Spleen (tissue), 11 donors: Measurements from ENCODE around the gene RRP36. TPM values are rescaled to one million over a fixed set of nuclear protein-coding genes. Genes with fewer than 3 reads are reported as not detected.
"Not testable (repeated sequence)": the region's sequence is repeated elsewhere in the genome, so short reads cannot be mapped to it uniquely, and the experiment has no call there.

ENCODE experiments used
- DNase-seq: peaks from one replicate; pipeline ENCODE4 v3.0.0-alpha.2; 2020
- H3K27ac ChIP-seq, 8 donors: fragments of 200-600 bp; sonication (generic) in 7 of 8; 1 replicate in 4 of 8; 2 replicates in 4 of 8; pipeline versions ENCODE4 v1.5.0 to v1.8.0; 2016 to 2021; ENCODE audit warnings: inconsistent platforms in 4 of 8, mild to moderate bottlenecking in 4 of 8, moderate library complexity in 1 of 8
- H3K27me3 ChIP-seq, 7 donors: fragments of 200-600 bp; sonication (generic) in 6 of 7; replicated peaks in 1 of 7; 1 replicate in 4 of 7; 2 replicates in 3 of 7; pipeline versions ENCODE4 v1.5.0 to v1.8.0; 2016 to 2021; ENCODE audit warnings: inconsistent platforms in 3 of 7, mild to moderate bottlenecking in 1 of 7
- H3K36me3 ChIP-seq, 6 donors: fragments of 200-600 bp; sonication (generic) in 5 of 6; 1 replicate in 4 of 6; 2 replicates in 2 of 6; pipeline versions ENCODE4 v1.5.0 to v1.8.0; 2016 to 2021; ENCODE audit warnings: inconsistent platforms in 2 of 6
- H3K4me1 ChIP-seq, 6 donors: fragments of 200-600 bp; sonication (generic) in 5 of 6; 1 replicate in 3 of 6; 2 replicates in 3 of 6; pipeline versions ENCODE4 v1.5.0 to v1.8.0; 2016 to 2021; ENCODE audit warnings: inconsistent platforms in 3 of 6
- H3K4me3 ChIP-seq, 8 donors: fragments of 200-600 bp; sonication (generic) in 7 of 8; 1 replicate in 4 of 8; 2 replicates in 4 of 8; pipeline versions ENCODE4 v1.5.0 to v1.8.0; 2016 to 2021; ENCODE audit warnings: inconsistent platforms in 4 of 8, mild to moderate bottlenecking in 4 of 8, moderate library complexity in 2 of 8
- H3K9me3 ChIP-seq, 8 donors: fragments of 200-600 bp; sonication (generic) in 7 of 8; 1 replicate in 4 of 8; 2 replicates in 4 of 8; pipeline versions ENCODE4 v1.5.0 to v1.8.0; 2016 to 2021; ENCODE audit warnings: inconsistent platforms in 4 of 8
- POLR2A ChIP-seq, 3 donors: fragments of 450-650 bp; IDR thresholded peaks; one replicate each; pipeline ENCODE4 v1.5.1; 2017; ENCODE audit warnings: antibody characterized with exemption in 3 of 3, mild to moderate bottlenecking in 1 of 3
- POLR2AphosphoS5 ChIP-seq, 3 donors: sonication (generic); formaldehyde crosslinking; IDR thresholded peaks; one replicate each; pipeline ENCODE4 v1.5.1; 2017; ENCODE audit warnings: antibody characterized with exemption in 3 of 3
- WGBS, 5 donors: extraction: QIAGEN DNeasy Blood & Tissue Kit in 3 of 5; methylation state at CpG; one replicate each; pipeline versions ENCODE4 v1.1.5 to v1.1.7; 2013 to 2018; 5-methylcytosine and 5-hydroxymethylcytosine counted together
- intact Hi-C: fragments of 100-400 bp; cut with DNase I; formaldehyde crosslinking; loops from one replicate; pipeline ENCODE4 v1.15.0; 2023; ENCODE audit warnings: low total_unique reads
- polyA plus RNA-seq, 3 donors: library from polyadenylated mRNA; stranded (reverse); fragments of 200-250 nt; gene quantifications; one replicate each; pipeline ENCODE4 v1.2.1, GENCODE V29; 2013
- total RNA-seq, 7 donors: library from RNA; depleted of rRNA in 3 of 7; stranded (reverse); fragments of >200 nt in 3 of 7; fragmentation: NEBNext Ultra II Directional in 4 of 7; extraction: Animal tissue kit (Norgen Biotek cat#: 25700) in 4 of 7; gene quantifications; one replicate each; pipeline versions ENCODE4 v1.1.0 to v1.2.1, GENCODE V29; 2016 to 2021
- TF ChIP-seq, protein P1 (sequence below), 11 experiments: fragments of 200-600 bp in 7 of 11; fragments of 450-650 bp in 4 of 11; sonication (generic) in 4 of 11; IDR thresholded peaks in 8 of 11; conservative IDR thresholded peaks in 3 of 11; 1 replicate in 7 of 11; 2 replicates in 4 of 11; pipeline versions ENCODE4 v1.4.0 to v1.8.0; 2016 to 2021; ENCODE audit warnings: antibody characterized with exemption in 11 of 11, inconsistent platforms in 4 of 11, mild to moderate bottlenecking in 1 of 11
- donor health status: healthy with polysubstance abuse.
- donor health status: DM: no; HTN: no; CAD: no; lungs with moderate emphysema.
- donor health status: DM: no; HTN: no; CAD: no.
- donor health status: Bipolar disorder and iron deficiency.
- donor health status: healthy.
- donor health status: DM: no; HTN: no; CAD: no.
- donor health status: DM: yes; HTN: yes; CAD: no.

The RRP36 gene
- total and polyA plus RNA-seq, 10 donors: 32.0 to 63.4 (median 39.6) TPM

- Histone ChIP-seq H3K4me3 (no peak overlapping the region), H3K27me3 (no peaks in the 10 kb centered on the region), H3K4me1 (peaks cover 22 to 48% (median 36%) of the 10 kb centered on the region in 6 donors), H3K27ac (no peak overlapping the region), H3K36me3 (peaks cover 0 to 45% (median 11%) of the 10 kb centered on the region in 6 donors), H3K9me3 (no peaks in the 10 kb centered on the region)
- intact Hi-C loops: no loop called here
- 61 to 100% (median 80%) methylated on average over 1 of the region's 1 CpG for WGBS, 5 donors
- TF ChIP-seq, protein P1, sequence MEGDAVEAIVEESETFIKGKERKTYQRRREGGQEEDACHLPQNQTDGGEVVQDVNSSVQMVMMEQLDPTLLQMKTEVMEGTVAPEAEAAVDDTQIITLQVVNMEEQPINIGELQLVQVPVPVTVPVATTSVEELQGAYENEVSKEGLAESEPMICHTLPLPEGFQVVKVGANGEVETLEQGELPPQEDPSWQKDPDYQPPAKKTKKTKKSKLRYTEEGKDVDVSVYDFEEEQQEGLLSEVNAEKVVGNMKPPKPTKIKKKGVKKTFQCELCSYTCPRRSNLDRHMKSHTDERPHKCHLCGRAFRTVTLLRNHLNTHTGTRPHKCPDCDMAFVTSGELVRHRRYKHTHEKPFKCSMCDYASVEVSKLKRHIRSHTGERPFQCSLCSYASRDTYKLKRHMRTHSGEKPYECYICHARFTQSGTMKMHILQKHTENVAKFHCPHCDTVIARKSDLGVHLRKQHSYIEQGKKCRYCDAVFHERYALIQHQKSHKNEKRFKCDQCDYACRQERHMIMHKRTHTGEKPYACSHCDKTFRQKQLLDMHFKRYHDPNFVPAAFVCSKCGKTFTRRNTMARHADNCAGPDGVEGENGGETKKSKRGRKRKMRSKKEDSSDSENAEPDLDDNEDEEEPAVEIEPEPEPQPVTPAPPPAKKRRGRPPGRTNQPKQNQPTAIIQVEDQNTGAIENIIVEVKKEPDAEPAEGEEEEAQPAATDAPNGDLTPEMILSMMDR (IDR thresholded peaks at IDR 0.05 in 8 of 11, conservative IDR thresholded peaks at IDR 0.05 in 3 of 11): no peak
- no peak for TF ChIP-seq POLR2A (IDR thresholded peaks at IDR 0.05)
- no peak for TF ChIP-seq POLR2AphosphoS5 (IDR thresholded peaks at IDR 0.05)
- no peak for DNase-seq
Observed at GRCh38 chr6:42988486-42989020, 32.9 kb upstream of the RRP36 start.

DNA sequence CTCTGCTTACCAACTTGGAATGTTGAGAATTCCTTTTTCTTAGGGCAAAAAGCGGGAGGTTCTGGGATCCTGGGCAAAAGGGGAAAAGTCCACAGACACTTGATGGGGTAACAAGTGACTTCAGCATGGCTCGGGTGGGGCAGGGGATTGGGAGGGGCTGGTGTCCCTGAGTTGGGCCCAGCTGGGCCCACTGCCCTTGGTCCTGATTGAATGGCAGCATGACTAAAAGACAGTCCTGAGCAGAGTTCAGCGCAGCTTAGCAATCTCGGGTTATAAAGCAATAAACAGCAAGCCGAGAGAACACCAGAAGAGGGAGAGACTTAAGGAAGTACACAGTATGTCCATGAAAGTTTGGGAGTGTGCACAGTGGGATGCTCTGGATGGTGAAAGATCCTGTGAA, 31.5 kb upstream of the RRP36 start:
- TF ChIP-seq, protein P1 (IDR thresholded peaks at IDR 0.05 in 8 of 11, conservative IDR thresholded peaks at IDR 0.05 in 3 of 11): no peak
- Histone ChIP-seq H3K4me1 (peaks cover 18 to 40% (median 27%) of the 10 kb centered on the region in 6 donors), H3K27ac (no peak overlapping the region), H3K27me3 (no peaks in the 10 kb centered on the region), H3K9me3 (no peaks in the 10 kb centered on the region), H3K36me3 (peaks cover 0 to 53% (median 11%) of the 10 kb centered on the region in 6 donors), H3K4me3 (no peak overlapping the region)
- no peak for DNase-seq
- intact Hi-C loops: no loop called here
- WGBS, 5 donors: 82 to 93% (median 91%) methylated on average over 5 of the region's 5 CpGs

GRCh38 chr6:42993445-42993844, 28.0 kb upstream of the RRP36 start:
- Histone ChIP-seq H3K27ac (no peak overlapping the region), H3K4me3 (no peak overlapping the region), H3K27me3 (no peaks in the 10 kb centered on the region), H3K9me3 (no peaks in the 10 kb centered on the region), H3K36me3 (peaks cover 0 to 53% (median 11%) of the 10 kb centered on the region in 6 donors), H3K4me1 (peaks cover 0 to 4% (median 0%) of the 10 kb centered on the region in 6 donors)
- intact Hi-C loops: no loop called here
- DNase-seq: no peak
- TF ChIP-seq, protein P1 (IDR thresholded peaks at IDR 0.05 in 8 of 11, conservative IDR thresholded peaks at IDR 0.05 in 3 of 11): no peak
- TF ChIP-seq POLR2A (IDR thresholded peaks at IDR 0.05) (no peak), POLR2AphosphoS5 (IDR thresholded peaks at IDR 0.05) (no peak)
- 86 to 98% (median 92%) methylated on average over 2 of the region's 2 CpGs for WGBS, 5 donors

DNA sequence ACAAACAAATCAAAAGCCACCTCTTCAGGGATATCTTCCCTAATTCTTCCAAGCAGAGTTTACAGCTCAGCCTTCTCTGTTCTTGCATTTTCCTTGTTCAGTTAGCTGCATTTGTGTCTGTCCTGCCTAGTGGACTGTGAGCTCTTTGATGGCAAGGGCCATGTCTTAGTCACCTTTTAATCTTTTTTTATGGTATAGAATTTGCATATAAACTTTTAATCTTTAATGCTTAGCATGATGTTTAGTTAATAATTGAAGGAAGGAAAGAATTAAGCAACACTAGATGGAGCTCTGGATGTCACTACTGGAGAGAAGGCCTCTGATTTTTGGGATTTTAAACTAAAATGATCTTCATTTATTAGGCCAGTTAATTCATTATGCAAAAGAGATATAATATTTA, 24.9 kb upstream of the RRP36 start:
- H3K36me3 ChIP-seq: peaks cover 0 to 40% (median 2%) of the 10 kb centered on the region in 6 donors
- no peaks in the 10 kb centered on the region for H3K4me1 ChIP-seq
- TF ChIP-seq, protein P1 (IDR thresholded peaks at IDR 0.05 in 8 of 11, conservative IDR thresholded peaks at IDR 0.05 in 3 of 11): no peak
- TF ChIP-seq POLR2AphosphoS5 (IDR thresholded peaks at IDR 0.05) (no peak), POLR2A (IDR thresholded peaks at IDR 0.05) (no peak)
- no peaks in the 10 kb centered on the region for H3K9me3 ChIP-seq
- no peaks in the 10 kb centered on the region for H3K27me3 ChIP-seq
- H3K4me3 ChIP-seq: no peak overlapping the region
- no peak overlapping the region for H3K27ac ChIP-seq
- intact Hi-C loops: no loop called here
- DNase-seq: no peak

DNA sequence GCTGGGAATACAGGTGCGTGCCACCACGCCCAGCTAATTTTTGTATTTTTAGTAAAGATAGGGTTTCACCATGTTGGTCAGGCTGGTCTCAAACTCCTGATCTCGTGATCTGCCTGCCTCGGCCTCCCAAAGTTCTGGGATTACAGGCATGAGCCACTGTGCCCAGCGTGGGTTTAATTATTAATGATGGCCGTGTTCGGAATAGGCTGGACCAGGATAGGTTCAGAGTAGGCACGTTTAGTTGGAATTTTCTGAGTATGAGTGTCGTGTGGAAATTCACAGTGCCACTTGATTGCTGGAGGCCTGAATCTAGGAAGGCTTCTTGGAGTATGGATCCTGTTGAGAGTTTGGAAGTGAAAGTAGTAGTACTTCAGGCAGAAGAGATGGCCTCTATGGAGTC, 23.2 kb upstream of the RRP36 start:
- H3K4me3 ChIP-seq, H3K4me1 ChIP-seq, intact Hi-C loops, DNase-seq, H3K27me3 ChIP-seq, H3K27ac ChIP-seq, H3K9me3 ChIP-seq: not testable (repeated sequence)
- peaks cover 0 to 37% (median 0%) of the 10 kb centered on the region in 6 donors for H3K36me3 ChIP-seq
- 95 to 98% (median 96%) methylated on average over 9 of the region's 9 CpGs for WGBS, 5 donors
